GM15510 (cell line): ENCODE results near the gene HMX1.

ENCODE experiments used
- POLR2A ChIP-seq: IDR thresholded peaks from 3 replicates; pipeline ENCODE4 v1.6.1; 2011; ENCODE audit warnings: borderline replicate concordance; ENCODE audit not compliant: insufficient read length; ENCODE audit errors: extremely low read depth

The HMX1 gene

GRCh38 chr4:8886612-8887406 lies 15.2 kb upstream of the HMX1 start:
- TF ChIP-seq POLR2A: no peak

GRCh38 chr4:8882239-8882638 lies 10.6 kb upstream of the HMX1 start:
- no peak for TF ChIP-seq POLR2A

DNA sequence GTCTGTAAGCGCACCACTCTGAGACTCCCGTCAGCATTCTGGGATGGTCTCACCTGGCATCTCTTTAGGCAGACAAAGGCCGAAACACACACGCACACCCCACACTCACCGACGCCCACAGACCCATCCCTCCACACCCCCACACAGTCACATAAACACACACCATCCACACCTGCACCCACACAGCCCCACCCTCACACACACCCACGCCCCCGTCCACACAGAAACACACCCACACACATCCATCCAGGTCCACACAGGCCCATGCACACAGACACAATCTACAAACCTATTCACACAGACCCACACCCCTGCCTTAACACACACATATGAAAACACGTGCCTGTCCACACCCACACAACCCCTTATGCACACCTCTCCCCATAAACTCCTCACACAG lies 9.2 kb upstream of the HMX1 start:
- no peak for TF ChIP-seq POLR2A

- no peak for TF ChIP-seq POLR2A
Observed at GRCh38 chr4:8879574-8879973, 7.9 kb upstream of the HMX1 start.

DNA sequence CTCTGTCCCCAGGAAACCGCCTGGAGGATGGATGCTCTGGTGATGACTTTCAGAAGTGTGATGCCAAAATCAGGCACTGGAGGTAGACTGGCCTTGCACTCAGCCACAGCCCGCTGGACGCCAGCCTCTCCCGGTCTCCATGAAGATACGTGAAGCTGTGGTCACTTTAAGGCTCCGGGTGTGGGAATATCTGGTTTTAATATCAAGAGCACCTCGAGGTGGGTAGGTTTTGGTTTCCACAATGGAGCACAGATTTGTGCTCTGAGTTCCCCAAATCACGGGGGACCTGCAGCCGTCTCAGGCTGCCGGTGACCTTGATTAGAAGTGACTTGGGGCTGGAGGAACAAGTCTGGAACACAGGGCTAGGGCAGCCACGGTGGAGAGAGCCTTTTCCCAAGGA lies 6.8 kb upstream of the HMX1 start:
- no peak for TF ChIP-seq POLR2A

DNA sequence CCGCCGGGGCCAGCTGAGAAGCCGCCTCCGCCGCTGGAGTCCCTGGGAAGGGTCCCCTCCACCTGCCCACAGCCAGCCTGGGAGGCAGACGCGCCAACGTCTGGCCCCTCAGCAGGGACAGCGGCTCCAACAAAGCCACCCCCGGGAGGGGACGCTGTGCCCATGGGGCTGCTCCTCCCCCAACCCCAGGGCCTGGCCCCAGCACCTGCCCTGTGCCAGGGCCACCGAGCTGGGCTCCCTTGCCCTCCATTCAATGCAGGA lies 6.1 kb upstream of the HMX1 start:
- TF ChIP-seq POLR2A: no peak

DNA sequence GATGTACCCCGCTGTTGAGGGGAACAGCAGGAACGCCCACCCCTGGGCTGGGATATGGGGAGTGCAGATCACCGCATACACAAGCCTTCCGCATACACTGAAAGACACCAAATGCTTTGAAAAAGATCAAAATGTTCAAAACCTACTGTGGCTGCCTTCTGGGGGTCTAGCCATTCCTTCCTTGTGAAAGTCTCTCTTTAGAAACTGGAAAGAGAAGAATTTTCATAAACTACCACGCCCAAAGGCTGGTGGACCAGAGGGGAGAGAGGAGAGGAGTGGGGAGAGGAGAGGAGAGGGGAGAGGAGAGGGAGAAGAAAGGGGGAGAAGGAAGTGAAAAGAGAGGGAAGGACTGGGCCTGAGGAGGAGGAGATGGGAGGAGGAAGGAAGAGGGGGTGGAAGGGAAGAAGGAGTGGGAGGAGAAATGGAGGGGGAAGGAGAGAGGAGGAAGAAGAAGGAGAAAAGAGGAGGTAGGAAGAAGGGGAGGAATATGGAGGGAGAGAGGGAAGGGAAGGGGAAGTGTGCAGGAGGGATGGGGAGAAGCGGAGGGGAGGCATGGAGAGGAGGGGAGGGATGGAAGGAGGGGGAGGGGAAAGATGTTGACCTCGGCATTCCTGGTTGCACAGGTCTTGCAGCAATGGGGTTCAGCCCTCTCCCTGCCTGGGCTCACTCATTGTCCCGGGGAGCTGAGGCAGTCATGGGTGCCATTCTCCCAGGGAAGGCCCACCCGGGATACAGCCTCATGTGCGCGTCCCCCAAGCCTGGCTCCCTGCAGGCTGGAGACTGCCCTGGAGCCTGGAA lies 5.5 kb upstream of the HMX1 start:
- TF ChIP-seq POLR2A: no peak

- TF ChIP-seq POLR2A: no peak
Observed at GRCh38 chr4:8874896-8875680, 3.4 kb upstream of the HMX1 start.

DNA sequence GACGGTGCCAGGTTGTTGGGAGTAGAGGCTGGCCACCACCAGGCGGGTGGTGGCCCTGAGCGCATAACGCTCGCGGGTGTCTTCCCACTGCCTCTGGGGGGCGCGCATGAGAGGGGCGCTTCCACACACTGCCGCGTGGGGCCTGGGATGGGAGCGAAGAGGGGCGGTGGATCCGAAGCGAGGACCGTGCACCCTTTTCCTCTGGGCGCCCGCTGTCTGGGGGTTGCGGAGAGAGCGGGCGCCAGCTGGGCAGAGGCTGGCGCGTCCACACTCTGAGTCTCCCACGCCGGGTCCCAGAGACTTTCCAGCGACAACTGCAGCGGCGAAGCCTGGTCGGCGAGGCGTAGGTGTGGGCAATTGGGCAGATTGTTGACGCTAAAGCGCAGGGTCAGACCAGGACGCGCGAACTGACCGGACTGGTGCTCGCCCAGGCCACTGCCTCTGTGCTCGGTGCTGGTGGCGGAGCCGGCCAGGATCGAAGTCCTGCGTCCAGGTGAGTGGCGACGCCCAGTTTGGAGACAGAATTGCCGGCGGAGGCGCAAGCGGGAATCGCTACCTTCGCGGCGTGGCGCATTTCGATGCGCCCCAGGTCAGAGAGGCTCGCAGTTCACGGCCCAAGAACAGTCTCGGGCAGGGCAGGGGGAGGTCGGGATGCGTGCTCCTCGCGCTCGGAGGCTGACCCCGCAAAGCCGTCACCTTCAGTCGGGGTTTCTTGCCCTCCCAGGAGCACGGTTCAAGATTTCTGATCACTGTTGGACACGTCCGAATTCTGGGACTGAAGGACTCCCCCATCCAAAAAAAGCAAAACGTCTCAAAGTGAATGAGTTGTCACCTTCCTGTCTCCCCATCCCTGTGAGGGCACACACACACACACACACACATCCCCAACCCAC lies 2.6 kb upstream of the HMX1 start:
- no peak for TF ChIP-seq POLR2A

- TF ChIP-seq POLR2A: no peak
Observed at GRCh38 chr4:8872402-8873291, 1.0 kb upstream of the HMX1 start.

DNA sequence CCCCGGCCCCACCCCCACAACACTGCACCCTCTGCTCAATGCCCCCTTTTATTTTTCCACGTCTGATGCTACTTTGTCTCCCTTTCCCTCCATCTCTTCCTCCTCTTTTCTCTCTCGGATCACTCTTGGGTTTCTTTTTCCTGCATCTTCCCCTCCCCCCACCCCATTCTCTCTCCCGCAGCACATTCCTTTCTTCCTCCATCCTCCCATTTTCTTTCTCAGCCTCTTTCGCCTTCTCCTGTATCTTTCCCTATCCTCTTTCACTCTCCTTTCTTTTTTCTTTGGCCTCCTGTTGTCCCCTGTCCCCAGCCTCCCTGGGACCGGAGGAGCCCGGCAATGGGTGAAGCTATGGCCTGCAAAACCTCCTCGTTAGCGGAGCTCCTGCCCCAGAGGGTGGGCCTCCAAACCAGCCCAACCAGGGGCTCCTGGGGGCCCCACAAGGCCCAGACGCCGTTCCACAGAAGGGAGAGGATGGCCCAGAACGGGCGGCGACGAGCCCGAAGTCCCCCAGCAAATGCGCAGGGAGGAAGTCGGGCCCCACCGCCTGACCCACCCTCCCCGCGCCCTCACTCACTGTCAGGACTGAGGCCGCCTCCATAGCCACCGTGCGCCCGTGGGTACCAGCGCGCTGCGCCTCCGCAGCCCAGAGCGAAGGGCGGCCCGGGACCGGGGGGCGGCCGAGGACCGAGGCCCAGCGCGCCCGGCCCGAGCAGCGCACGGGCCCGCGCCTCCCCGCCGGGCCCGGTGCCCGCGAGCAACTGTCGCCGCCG lies 807 bp downstream of the HMX1 start:
- no peak for TF ChIP-seq POLR2A

DNA sequence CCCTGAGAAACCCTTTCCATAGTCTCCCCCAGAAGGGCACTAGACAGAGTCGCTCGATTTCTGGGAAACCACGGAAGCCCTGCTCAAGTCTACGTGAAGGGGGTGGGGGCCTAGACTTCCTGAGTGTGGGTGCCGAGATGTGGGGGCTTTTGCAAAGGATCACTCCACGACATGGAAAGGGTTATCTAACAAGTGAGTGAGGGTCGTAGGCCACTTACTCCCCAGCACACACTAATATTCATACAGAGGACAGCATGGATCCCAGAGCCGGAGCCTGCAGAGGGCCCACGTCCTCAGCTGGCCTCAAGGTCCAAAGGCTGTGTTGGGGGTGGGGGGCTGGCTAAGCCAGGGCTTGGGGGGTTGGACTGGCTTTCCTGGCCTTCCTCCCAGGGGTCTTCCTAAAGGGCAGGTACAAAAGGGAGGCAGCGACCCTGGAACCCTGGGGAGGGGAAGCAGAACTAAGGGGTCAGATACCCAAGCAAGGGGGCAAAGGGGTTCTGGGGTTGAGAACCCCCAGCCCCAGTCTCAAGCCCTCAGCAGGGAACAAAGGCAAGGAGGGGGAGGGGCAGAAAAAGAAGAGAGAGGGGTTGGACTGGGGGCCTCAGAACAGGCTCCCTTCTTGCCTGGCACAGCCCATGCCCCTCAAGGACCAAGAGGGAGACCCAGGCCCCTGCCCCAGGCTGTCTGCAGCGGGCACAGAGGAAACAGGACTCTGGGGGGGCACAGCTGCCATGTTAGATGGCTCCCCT lies 1.6 kb downstream of the HMX1 start:
- no peak for TF ChIP-seq POLR2A
